ENCODE measurements around the gene CSF2. TPM values are rescaled to one million over a fixed set of nuclear protein-coding genes. Genes with fewer than 3 reads are reported as not detected.

Gene CSF2
- total RNA-seq, 2 donors from 2014 or later, result 8.4 to 39.7 TPM

- H3K36me3 Mint-ChIP-seq, result no peaks in the 10 kb centered on the region
- no peaks in the 10 kb centered on the region for H3K9me3 Mint-ChIP-seq
- ATAC-seq, result peak; percentile 59 to 62
- DNase-seq (ENCODE audit: low spot score in 2 of 2), result peak; percentile 76 to 89
- H3K27ac Mint-ChIP-seq, result no peak overlapping the region
Observed at GRCh38 chr5:132063090-132063911, 10.3 kb upstream of the CSF2 start.

- no peak overlapping the region for H3K27ac Mint-ChIP-seq
- DNase-seq (ENCODE audit: low spot score in 2 of 2), result peak in 1 of 2 donors; percentile 56
- no peak for ATAC-seq
- H3K36me3 Mint-ChIP-seq, result no peaks in the 10 kb centered on the region
- H3K9me3 Mint-ChIP-seq, result no peaks in the 10 kb centered on the region
Observed at GRCh38 chr5:132064140-132064539, 9.4 kb upstream of the CSF2 start.

DNA sequence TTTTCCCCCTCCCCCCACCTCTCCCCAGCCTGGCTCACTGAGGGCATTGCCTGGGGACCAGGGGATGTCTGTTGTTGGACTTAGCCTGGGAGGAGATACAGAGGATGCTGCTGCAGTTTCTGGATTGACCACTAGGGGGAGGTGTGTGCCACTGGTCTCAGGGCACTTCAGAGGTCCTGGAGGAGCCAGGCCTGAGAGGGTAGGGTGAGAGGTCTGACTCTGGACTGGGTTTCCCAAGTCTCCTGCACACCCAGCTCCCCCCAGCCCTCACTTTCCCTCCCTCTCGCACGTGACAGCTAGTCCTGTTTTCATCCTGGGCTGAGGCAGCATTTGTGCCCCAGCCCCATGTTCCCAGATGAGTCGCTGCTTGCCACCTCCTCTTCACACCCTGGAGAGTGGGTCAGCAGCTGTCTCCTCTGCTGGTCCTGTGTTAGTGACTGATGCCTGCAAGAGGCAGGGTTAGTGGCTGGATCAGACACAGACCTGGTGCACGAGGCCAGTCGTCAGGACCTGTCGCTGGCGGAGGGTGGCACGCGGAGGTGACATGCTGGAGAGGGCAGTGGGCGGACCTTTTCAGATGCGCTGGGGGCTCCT lies 8.8 kb upstream of the CSF2 start:
- no peak overlapping the region for H3K27ac Mint-ChIP-seq
- H3K9me3 Mint-ChIP-seq, result no peaks in the 10 kb centered on the region

DNA sequence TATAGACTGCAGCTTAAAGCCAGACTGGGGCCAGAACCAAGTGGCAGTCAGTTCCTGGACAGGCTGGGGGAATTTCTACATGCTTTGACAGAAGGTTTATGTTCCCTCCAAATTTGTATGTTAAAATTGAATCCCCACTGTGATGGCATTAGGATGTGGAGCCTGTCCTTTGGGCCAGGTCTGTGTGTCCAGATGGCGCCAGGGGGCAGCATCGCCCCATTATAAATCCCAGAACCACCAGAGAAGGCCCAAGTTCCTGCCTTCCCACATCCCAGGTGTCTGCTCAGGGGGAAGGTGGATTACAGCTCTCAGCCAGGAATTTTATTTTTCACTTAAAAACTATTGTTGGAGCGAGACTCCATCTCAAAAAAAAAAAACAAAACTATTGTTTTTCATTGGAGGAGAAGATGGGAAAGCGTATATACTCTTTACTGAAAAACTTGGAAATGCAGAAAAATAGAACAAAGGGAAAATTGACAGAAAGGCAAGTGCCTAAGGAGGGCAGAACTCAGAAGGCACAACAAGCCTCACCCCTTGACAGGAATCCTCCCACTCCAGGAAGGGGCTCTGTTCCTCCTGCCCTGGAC lies 8.1 kb upstream of the CSF2 start:
- no peaks in the 10 kb centered on the region for H3K36me3 Mint-ChIP-seq
- H3K27ac Mint-ChIP-seq, result no peak overlapping the region
- DNase-seq (ENCODE audit: low spot score in 2 of 2) (peak; percentile 59 to 60), ATAC-seq (peak; percentile 63 to 66)
- H3K9me3 Mint-ChIP-seq, result no peaks in the 10 kb centered on the region

More for the DNA sequence above, 8.8 kb upstream of the CSF2 start:
- ATAC-seq (peak; percentile 79 to 80), DNase-seq (ENCODE audit: low spot score in 2 of 2) (peak; percentile 81 to 90)
- H3K36me3 Mint-ChIP-seq, result no peaks in the 10 kb centered on the region

- H3K27ac Mint-ChIP-seq, result no peak overlapping the region
- H3K9me3 Mint-ChIP-seq, result no peaks in the 10 kb centered on the region
- H3K36me3 Mint-ChIP-seq, result no peaks in the 10 kb centered on the region
- ATAC-seq, result no peak
- DNase-seq (ENCODE audit: low spot score in 2 of 2), result no peak
Observed at GRCh38 chr5:132065951-132066701, 7.5 kb upstream of the CSF2 start.

GRCh38 chr5:132066871-132067270 lies 6.7 kb upstream of the CSF2 start:
- Mint-ChIP-seq H3K9me3 (no peaks in the 10 kb centered on the region), H3K36me3 (no peaks in the 10 kb centered on the region), H3K27ac (no peak overlapping the region)
- ATAC-seq (no peak), DNase-seq (ENCODE audit: low spot score in 2 of 2) (no peak)

- H3K27ac Mint-ChIP-seq, result no peak overlapping the region
- no peak for DNase-seq (ENCODE audit: low spot score in 2 of 2)
- ATAC-seq, result no peak
- H3K36me3 Mint-ChIP-seq, result no peaks in the 10 kb centered on the region
- no peaks in the 10 kb centered on the region for H3K9me3 Mint-ChIP-seq
Observed at GRCh38 chr5:132067451-132067850, 6.1 kb upstream of the CSF2 start.

GRCh38 chr5:132067941-132068808 lies 5.4 kb upstream of the CSF2 start:
- H3K27ac Mint-ChIP-seq, result no peak overlapping the region
- H3K36me3 Mint-ChIP-seq, result no peaks in the 10 kb centered on the region
- H3K9me3 Mint-ChIP-seq, result no peaks in the 10 kb centered on the region
- no peak for ATAC-seq
- no peak for DNase-seq (ENCODE audit: low spot score in 2 of 2)

GRCh38 chr5:132069561-132069960 lies 4.0 kb upstream of the CSF2 start:
- ATAC-seq, result no peak
- no peak for DNase-seq (ENCODE audit: low spot score in 2 of 2)
- Mint-ChIP-seq H3K27ac (no peak overlapping the region), H3K9me3 (no peaks in the 10 kb centered on the region), H3K36me3 (no peaks in the 10 kb centered on the region)

- H3K27ac Mint-ChIP-seq, result no peak overlapping the region
- no peaks in the 10 kb centered on the region for H3K36me3 Mint-ChIP-seq
- DNase-seq (ENCODE audit: low spot score in 2 of 2) (no peak), ATAC-seq (no peak)
- no peaks in the 10 kb centered on the region for H3K9me3 Mint-ChIP-seq
Observed at GRCh38 chr5:132069994-132070393, 3.6 kb upstream of the CSF2 start.

DNA sequence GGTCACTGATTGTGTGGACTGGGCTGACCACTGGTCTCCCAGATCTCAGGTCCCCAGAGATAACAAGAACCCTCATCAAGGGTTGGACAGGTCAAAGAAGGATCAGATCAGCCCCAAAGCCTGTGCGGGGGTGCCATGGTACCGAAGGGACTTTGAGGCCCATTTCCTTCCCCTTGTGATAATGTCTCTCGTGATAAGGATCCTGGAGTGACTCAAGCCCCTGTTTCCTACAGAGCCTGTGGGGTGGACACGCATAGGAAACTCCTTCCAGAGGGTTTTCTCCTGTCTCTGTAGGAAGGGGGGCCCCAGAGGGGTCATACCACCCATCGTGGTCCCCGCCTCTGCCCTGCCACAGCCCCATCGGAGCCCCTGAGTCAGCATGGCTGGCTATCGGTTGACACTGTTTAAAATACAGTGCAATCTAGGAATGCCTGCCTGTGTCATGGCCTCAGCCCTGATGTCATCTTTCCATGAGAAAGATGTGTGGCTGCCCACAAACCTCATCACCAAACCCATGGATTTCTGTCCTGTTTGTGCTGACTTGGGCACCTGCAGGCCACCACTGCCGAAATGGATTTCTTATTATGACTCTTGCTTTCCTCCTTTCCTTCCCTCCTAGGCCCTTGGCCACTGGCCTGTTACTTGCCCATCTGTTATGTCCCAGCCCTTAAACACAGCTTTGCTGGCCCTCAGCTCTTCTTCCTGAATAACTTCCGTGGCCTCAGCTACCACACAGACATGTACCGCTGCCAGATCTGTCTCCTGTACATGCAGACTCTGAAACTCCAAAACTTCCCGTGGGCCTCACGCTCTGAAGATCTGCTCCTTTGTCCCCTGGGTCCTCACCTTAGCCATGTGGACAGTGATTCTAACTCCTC lies 2.9 kb upstream of the CSF2 start:
- no peaks in the 10 kb centered on the region for H3K36me3 Mint-ChIP-seq
- peak overlapping the region in 1 of 2 donors; percentile 44 for H3K27ac Mint-ChIP-seq
- DNase-seq (ENCODE audit: low spot score in 2 of 2) (peak in 1 of 2 donors; percentile 71), ATAC-seq (peak; percentile 62 to 65)
- no peaks in the 10 kb centered on the region for H3K9me3 Mint-ChIP-seq

- no peaks in the 10 kb centered on the region for H3K9me3 Mint-ChIP-seq
- no peaks in the 10 kb centered on the region for H3K36me3 Mint-ChIP-seq
- ATAC-seq, result no peak
- H3K27ac Mint-ChIP-seq, result peak overlapping the region in 1 of 2 donors; percentile 44
- DNase-seq (ENCODE audit: low spot score in 2 of 2), result no peak
Observed at GRCh38 chr5:132071338-132071707, 2.3 kb upstream of the CSF2 start.

- Mint-ChIP-seq H3K36me3 (no peaks in the 10 kb centered on the region), H3K9me3 (no peaks in the 10 kb centered on the region), H3K27ac (no peak overlapping the region)
- DNase-seq (ENCODE audit: low spot score in 2 of 2) (no peak), ATAC-seq (no peak)
Observed at GRCh38 chr5:132072070-132072469, 1.5 kb upstream of the CSF2 start.

DNA sequence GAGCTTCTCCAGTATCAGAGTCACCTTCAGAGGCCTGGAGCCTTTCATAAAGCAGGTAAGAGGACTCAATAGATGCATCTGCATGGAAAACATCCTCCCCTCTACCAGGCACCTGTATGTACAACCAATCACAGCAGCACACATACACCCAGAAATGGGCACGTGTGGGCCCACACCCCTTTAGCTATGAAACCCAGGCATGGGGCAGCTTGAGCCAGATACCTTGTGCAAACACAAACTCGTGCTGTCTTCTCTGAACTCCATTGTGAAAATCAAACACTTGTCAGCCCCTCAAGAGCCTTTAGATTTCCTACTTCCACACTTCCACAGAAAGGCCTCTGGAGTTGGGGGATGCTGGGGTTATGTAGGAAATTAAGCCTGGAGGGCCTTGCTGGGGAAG lies 1.1 kb upstream of the CSF2 start:
- Mint-ChIP-seq H3K27ac (no peak overlapping the region), H3K9me3 (no peaks in the 10 kb centered on the region), H3K36me3 (no peaks in the 10 kb centered on the region)
- no peak for DNase-seq (ENCODE audit: low spot score in 2 of 2)
- no peak for ATAC-seq

DNA sequence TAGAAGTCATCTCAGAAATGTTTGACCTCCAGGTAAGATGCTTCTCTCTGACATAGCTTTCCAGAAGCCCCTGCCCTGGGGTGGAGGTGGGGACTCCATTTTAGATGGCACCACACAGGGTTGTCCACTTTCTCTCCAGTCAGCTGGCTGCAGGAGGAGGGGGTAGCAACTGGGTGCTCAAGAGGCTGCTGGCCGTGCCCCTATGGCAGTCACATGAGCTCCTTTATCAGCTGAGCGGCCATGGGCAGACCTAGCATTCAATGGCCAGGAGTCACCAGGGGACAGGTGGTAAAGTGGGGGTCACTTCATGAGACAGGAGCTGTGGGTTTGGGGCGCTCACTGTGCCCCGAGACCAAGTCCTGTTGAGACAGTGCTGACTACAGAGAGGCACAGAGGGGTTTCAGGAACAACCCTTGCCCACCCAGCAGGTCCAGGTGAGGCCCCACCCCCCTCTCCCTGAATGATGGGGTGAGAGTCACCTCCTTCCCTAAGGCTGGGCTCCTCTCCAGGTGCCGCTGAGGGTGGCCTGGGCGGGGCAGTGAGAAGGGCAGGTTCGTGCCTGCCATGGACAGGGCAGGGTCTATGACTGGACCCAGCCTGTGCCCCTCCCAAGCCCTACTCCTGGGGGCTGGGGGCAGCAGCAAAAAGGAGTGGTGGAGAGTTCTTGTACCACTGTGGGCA lies 642 bp downstream of the CSF2 start:
- H3K36me3 Mint-ChIP-seq, result no peaks in the 10 kb centered on the region
- DNase-seq (ENCODE audit: low spot score in 2 of 2) (no peak), ATAC-seq (no peak)
- H3K9me3 Mint-ChIP-seq, result no peaks in the 10 kb centered on the region
- no peak overlapping the region for H3K27ac Mint-ChIP-seq
